Stimulated activated naive CD4-positive, alpha-beta T cell treated with Interleukin-2 at 50 U/mL for 16 hours (primary cell): ENCODE measurements around the gene CHAT.

ENCODE experiments used
- DNase-seq: peaks from one replicate; lab custom pipeline; 2025; lab: John Stamatoyannopoulos, UW

The CHAT gene

GRCh38 chr10:49613882-49614241 lies at the start of gene CHAT:
Gene CHAT (plus strand): TSS chr10:49614037. CDS start chr10:49614190, 153 bp downstream.
- no peak for DNase-seq

DNA sequence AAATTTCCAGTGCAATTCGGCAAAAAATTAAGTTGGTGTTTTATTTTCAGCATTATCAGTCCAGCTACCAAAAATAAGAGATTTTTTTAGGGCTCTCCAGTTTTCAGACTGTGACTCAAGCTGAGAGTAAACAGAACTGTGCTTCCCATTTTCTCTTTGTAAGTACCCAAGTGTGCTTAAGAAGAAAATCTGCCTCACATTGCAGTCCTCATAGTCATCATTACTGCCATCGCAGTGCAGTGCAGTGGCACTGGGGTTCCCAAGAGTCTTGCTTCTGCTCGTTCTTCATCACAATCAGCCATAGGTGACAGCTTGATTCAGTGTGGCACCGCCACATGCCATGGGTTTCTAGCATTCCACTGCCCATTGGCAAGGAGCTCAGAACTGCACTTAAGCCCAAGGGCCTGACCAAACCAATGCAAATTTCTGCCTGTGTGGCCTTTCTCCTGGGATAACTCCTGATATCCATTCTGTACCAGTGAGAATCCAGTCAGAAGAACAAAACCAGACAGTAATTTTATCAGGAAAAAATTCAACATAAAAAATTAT lies 49.3 kb upstream of the CHAT start:
- DNase-seq: no peak

GRCh38 chr10:49567810-49568209 lies 46.0 kb upstream of the CHAT start:
- no peak for DNase-seq

- DNase-seq: no peak
These were observed 45.6 kb upstream of the CHAT start for GRCh38 chr10:49568235-49568634.

DNA sequence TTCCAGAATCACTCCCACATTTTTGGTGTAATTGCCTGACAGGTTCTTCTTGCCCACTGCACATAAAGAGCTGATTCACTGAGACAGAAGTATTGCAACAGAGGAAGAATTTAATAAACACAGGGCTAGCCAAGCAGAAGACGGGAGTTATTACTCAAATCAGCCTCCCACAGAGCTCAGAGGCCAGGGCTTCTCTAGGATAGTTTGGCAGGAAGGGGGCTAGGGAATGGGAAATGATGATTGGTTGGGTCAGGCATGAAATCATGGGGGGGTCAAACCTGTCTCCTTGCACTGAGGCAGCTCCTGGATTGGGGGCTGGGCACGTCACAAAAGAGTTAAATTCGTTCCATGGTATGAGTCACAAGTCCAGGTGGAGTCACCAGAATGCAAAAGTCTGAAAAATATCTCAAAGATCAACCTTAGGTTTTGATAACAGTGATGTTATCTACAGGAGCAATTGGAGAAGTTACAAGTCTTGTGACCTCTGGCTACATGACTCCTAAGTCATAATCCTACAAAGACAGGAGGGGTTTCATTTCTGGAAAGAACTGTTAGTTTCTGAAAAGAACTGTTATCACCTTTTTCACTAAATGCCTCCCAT lies 44.7 kb upstream of the CHAT start:
- no peak for DNase-seq

DNA sequence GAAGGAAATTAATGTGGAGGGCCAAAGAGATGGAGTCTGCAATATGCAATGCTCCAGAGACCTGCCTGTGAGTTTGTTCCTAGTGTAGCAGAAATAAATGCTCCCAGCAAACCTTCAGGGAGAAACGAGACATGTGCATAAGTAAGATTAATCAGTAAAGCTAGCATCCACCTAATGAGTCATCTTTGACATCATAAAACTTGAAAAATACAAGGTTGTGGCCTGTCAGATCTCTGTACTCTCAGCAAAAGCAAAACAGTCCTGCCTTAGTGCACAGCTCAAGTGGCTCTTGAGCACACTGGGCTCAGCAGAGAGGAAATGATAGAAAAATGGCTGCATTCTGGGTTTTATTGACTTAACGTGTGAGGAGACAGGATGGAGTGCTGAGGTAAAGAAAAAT lies 42.4 kb upstream of the CHAT start:
- no peak for DNase-seq

- DNase-seq: no peak
These were observed 41.2 kb upstream of the CHAT start for GRCh38 chr10:49572594-49573114.

DNA sequence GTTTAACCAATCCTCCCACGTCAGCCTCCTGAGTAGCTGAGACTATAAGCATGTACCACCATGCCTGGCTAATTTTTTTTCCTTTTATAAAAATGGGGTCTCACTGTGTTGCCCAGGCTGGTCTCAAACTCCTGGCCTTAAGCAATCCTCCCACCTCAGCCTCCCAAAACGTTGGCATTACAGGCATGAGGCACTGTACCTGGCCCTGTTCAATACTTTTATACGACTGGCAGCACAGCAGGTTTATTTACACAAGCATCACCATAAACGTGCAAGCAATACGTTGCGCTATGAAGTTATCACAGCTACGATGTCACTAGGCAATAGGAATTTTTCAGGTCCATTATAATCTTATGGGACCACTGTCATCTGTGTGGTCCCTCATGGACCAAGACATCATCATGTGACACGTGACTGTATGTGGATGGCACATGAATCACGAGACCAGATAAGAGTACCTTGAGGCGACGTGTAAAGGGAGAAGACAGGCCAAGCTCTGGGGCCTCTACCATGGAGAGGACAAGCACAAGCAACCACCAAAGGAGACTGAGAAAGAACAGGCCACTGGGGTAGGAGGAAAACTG lies 38.3 kb upstream of the CHAT start:
- DNase-seq: no peak

DNA sequence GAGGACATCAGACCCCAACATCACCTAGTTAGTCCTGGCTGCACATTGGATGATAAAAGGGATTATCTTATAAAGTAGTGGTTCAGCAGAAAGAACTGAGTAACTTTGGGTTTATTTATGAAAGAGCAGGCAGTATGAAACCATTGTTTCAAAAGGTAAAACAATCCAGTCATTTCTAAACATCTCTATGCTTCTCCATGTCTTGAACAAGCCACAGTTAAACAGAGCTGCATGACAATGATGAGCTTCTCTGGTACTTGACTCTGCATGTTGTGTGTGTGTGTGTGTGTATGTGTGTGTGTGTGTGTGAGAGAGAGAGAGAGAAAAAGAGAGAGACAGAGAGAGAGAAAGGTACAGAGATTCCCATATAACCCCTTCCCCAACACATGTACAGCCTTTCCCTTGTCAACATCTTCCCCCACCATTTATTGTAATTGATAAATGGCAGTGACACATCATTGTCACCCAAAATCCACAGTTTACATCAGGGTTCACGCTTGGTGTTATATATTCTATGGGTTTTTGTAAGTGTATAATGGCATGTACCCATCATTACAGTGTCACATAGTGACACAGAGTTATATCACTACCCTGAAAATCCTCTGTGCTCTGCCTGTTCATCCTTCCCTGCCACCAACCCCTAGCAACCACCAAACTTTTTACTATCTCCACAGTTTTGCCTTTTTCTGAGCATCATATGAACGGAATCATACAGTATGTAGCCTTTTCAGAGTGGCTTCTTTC lies 36.5 kb upstream of the CHAT start:
- DNase-seq: no peak

DNA sequence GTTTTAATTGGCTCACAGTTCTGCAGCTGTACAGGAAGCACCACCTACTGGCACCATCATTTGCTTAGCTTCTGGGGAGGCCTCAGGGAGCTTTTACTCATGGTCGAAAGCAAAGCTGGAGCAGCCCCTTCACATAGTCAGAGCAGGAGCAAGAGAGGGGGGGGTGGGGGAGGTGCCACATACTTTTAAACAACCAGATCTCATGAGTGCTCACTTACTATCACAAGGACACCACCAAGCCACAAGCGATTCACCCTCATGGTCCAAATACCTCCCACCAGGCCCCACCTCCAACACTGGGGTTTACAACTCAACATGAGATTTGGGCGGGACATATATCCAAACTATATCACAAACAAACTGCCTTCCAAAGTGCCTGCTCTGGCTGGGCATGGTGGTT lies 35.4 kb upstream of the CHAT start:
- DNase-seq: no peak

DNA sequence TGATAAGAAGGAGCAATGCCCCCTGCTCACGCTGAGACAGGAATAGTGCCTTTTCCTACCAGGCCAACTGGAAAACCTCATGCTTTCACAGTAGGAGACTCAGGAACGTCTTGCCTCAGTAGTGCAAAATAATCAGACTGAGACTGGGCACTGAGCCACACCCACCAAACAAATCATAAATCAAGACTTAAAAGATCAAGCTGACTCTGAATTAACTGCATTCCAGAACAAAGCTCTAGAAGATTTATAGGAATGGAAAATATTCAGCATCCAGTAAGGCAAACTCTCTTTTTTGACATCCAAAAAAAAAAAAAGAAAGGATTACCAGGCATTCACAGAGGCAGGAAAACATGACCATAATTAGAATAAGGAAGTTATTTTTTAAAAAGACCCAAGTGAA lies 34.2 kb upstream of the CHAT start:
- DNase-seq: no peak

- no peak for DNase-seq
These were observed 28.4 kb upstream of the CHAT start for GRCh38 chr10:49585387-49585786.

- DNase-seq: no peak
These were observed 25.9 kb upstream of the CHAT start for GRCh38 chr10:49587981-49588380.

DNA sequence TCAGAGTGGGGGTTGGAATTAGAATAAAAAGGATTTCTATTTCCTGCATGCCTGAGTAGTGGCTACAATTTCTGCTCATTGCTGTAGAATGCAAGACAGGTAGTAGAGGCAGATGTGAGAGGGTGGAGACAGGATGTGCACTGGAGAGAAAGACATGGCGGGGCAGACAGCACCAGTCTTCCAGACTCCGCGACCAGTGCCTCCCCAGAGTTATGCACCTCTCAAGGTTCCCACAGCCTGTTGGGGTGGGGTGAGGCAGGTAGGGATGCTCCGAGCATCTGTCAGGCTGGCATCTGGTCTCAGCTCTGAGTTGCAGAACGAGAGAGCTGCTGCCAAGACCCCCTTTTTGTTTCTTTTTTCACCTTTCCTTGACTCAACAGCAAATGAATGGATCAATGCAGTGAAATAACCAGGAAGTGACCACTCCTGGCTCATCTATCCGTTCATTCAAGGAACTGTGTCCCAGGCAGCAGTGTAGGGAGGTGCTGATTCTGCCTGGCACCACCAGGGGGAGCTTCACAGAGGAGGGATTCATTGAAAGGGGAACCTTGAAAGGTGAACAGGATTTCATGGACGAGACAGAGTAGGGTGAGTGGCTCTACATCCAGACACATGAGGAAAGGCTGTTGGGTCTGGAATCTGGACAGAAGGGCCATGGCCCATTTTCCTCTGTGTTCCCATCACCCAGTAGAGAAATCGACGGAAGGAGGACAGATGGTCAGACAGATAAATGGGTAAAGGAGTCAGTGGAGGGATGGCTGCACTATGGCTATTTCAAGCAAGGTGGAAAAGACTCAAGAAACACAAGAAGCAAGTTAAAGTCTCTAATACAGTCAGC lies 20.9 kb upstream of the CHAT start:
- peak; percentile 23 for DNase-seq

GRCh38 chr10:49593564-49593875 lies 20.3 kb upstream of the CHAT start:
- DNase-seq: no peak

GRCh38 chr10:49593998-49594397 lies 19.8 kb upstream of the CHAT start:
- DNase-seq: no peak

DNA sequence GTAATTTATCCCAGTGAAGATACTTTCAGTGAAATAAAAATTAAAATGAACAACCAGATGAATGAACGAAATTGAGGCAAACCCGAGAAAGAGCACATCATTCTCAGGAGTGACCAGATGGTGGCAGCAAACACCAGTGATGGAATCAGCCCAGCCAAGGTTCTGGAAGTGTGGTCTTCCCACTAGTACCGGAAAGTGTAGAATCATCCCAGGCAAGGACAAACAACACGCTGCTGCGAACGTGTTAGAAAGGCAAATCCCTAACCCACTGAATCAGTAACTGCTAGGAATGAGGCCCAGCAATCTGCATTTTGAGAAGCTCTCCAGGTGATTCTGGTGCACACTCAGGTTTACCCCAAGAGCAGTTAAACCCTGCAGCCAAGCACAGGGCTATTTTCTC lies 19.2 kb upstream of the CHAT start:
- DNase-seq: no peak

DNA sequence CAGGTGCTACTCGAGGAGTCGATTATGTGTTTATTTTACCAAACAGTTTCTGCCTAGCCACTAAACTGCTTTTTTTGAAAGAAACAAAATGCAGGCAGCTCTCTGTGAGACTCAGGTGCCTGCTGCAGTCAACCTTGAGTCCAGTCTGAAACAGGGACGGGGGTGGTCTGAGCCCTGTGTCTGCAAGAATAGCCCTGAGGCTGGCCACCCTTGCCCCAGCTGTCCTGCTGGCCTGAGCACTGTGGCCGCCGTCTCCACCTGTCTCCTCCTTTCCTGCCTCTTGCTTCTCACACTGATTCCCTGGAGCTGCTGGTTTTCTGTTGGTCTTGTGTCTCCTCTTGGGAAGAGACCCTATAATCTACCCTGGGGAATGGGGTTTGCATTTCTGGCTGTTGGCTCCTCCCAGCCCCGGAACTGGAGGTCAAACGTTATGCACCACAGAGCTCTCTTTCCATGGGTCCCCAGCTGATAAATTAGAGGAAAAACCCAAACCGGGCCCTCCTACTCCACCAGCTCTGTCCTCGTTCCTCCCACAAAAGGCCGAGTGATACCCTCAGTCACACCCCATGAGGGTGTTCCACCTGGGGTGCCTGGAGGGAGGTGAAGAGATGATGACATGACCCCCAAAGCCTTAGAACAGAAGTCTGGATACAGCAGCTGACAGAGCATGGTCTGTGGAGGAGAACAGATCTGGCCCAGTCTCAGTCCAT lies 18.7 kb upstream of the CHAT start:
- no peak for DNase-seq

DNA sequence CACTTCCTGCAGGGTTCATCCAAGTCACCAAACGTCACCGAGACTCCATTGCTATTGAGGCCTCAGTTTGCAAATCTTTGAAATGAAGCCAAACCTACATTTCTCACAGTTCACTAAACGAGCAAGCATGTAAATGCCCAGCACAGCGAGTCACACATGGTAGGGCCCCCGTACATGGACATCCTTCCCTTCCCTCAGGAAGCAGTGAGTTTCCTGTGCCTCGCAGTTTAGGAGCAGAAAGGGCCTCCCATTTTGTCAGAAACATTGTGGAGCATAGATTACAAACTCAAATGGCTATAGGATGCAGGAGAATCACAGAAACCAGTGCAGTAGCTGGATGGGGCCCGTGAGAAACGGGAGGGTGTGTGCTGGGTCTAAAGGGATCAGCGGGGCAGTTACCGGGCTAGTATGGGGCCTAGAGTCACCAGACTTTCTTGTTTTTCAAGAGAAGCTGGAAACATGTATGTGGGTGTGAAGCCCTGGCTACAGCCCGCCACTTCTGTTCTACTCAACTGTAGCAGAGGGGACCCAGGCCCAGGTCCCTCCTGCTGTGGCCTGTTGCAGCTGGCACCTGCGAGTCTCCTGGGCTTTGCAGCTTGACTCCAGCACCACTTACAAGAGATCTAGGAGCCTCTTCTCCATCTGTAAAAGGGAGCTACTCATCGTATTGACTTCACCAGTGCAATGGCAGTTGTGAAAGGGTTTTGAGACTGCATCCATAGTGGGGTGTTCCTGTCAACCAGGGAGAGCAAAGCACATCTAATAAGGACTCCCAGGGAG lies 17.9 kb upstream of the CHAT start:
- no peak for DNase-seq

DNA sequence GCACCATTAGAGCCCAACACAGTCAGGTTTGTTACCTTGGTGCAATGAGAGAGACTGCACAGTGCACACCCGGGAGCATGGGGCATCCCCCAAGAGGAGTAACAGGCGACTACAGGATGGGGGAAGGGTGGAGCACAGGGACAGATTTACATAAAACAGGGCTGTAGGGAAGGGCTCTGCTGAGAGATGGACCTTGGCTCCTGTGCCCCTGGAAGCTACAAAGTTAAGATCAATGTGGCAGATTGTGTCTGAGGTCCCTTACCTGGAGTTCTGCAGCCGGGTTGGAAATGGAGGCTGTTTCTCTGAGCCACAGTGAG lies 17.4 kb upstream of the CHAT start:
- no peak for DNase-seq

GRCh38 chr10:49596836-49597235 lies 17.0 kb upstream of the CHAT start:
- no peak for DNase-seq
